ENCODE results near the gene CENPVL2.
"Not testable (repeated sequence)": the region's sequence is repeated elsewhere in the genome, so short reads cannot be mapped to it uniquely, and the experiment has no call there.

Gene CENPVL2

GRCh38 chrX:51682720-51683062 lies at the start of gene CENPVL2:
Gene CENPVL2, minus strand, starts transcription at chrX:51682831. Its CDS starts 0 bp downstream, at chrX:51682831.
- FAIRE-seq; DNase-seq (ENCODE audit: insufficient read length, low spot score): not testable (repeated sequence)

- FAIRE-seq: no peak
Measured at GRCh38 chrX:51728202-51728601, 45.6 kb upstream of the CENPVL2 start.

GRCh38 chrX:51712943-51713647 lies 30.5 kb upstream of the CENPVL2 start:
- FAIRE-seq; DNase-seq (ENCODE audit: insufficient read length, low spot score): not testable (repeated sequence)

More at GRCh38 chrX:51728202-51728601, 45.6 kb upstream of the CENPVL2 start:
- no peak for DNase-seq (ENCODE audit: insufficient read length, low spot score)

- not testable (repeated sequence) for DNase-seq (ENCODE audit: insufficient read length, low spot score); FAIRE-seq
Measured at GRCh38 chrX:51710277-51711164, 27.9 kb upstream of the CENPVL2 start, which contains the start of gene CENPVL1. Gene CENPVL1, plus strand, starts transcription at chrX:51710512. Its CDS starts 0 bp downstream, at chrX:51710512.

GRCh38 chrX:51697397-51697796 lies 14.8 kb upstream of the CENPVL2 start:
- no peak for DNase-seq (ENCODE audit: insufficient read length, low spot score)
- FAIRE-seq: no peak

- DNase-seq (ENCODE audit: insufficient read length, low spot score) (no peak), FAIRE-seq (no peak)
Measured at GRCh38 chrX:51694254-51694653, 11.6 kb upstream of the CENPVL2 start.

GRCh38 chrX:51681808-51682719 lies 567 bp downstream of the CENPVL2 start:
- not testable (repeated sequence) for FAIRE-seq; DNase-seq (ENCODE audit: insufficient read length, low spot score)

- not testable (repeated sequence) for FAIRE-seq; DNase-seq (ENCODE audit: insufficient read length, low spot score)
Measured at GRCh38 chrX:51679689-51680433, 2.8 kb downstream of the CENPVL2 start.

- DNase-seq (ENCODE audit: insufficient read length, low spot score): no peak
- no peak for FAIRE-seq
Measured at GRCh38 chrX:51665981-51666380, 16.6 kb downstream of the CENPVL2 start.

- no peak for FAIRE-seq
Measured at GRCh38 chrX:51643377-51643776, 39.3 kb downstream of the CENPVL2 start.

GRCh38 chrX:51641421-51642021 lies 41.1 kb downstream of the CENPVL2 start:
- no peak for FAIRE-seq
- peak; percentile 3 for DNase-seq (ENCODE audit: insufficient read length, low spot score)

More at GRCh38 chrX:51643377-51643776, 39.3 kb downstream of the CENPVL2 start:
- no peak for DNase-seq (ENCODE audit: insufficient read length, low spot score)

- not testable (repeated sequence) for FAIRE-seq; DNase-seq (ENCODE audit: insufficient read length, low spot score)
Measured at GRCh38 chrX:51636511-51636910, 46.1 kb downstream of the CENPVL2 start.
